ENCODE results near the gene RPS15.

Gene RPS15

GRCh38 chr19:1445185-1445931, 7.2 kb downstream of the RPS15 start:
- peak overlapping the region in 4 of 5 donors; percentile 27 to 61 (median 39) for H3K4me3 ChIP-seq (ENCODE audit: low read depth in 1 of 5, low read length in 5 of 5)
- H3K9ac ChIP-seq (ENCODE audit: low read length in 5 of 5): peak overlapping the region in 2 of 5 donors; percentile 37 to 45
- peaks cover 0 to 31% (median 18%) of the 10 kb centered on the region in 5 donors for H3K4me1 ChIP-seq (ENCODE audit: control insufficient read depth in 5 of 5, insufficient read depth in 5 of 5, low read length in 5 of 5)
- peaks cover 0 to 27% (median 26%) of the 10 kb centered on the region in 5 donors for H3K36me3 ChIP-seq (ENCODE audit: control insufficient read depth in 5 of 5, insufficient read depth in 5 of 5, low read length in 5 of 5)
- no peak overlapping the region for H3K27ac ChIP-seq (ENCODE audit: low read depth, low read length)
- H3K27me3 ChIP-seq (ENCODE audit: control insufficient read depth in 5 of 5, insufficient read depth in 4 of 5, low read length in 5 of 5): peaks cover 29 to 42% (median 34%) of the 10 kb centered on the region in 5 donors
- no peaks in the 10 kb centered on the region for H3K9me3 ChIP-seq (ENCODE audit: control insufficient read depth in 5 of 5, low read length in 5 of 5)

- no peak overlapping the region for H3K4me3 ChIP-seq (ENCODE audit: low read depth in 1 of 5, low read length in 5 of 5)
- H3K9ac ChIP-seq (ENCODE audit: low read length in 5 of 5): no peak overlapping the region
- peaks cover 0 to 23% (median 18%) of the 10 kb centered on the region in 5 donors for H3K4me1 ChIP-seq (ENCODE audit: control insufficient read depth in 5 of 5, insufficient read depth in 5 of 5, low read length in 5 of 5)
- peaks cover 0 to 19% (median 18%) of the 10 kb centered on the region in 5 donors for H3K36me3 ChIP-seq (ENCODE audit: control insufficient read depth in 5 of 5, insufficient read depth in 5 of 5, low read length in 5 of 5)
- no peak overlapping the region for H3K27ac ChIP-seq (ENCODE audit: low read depth, low read length)
- no peaks in the 10 kb centered on the region for H3K9me3 ChIP-seq (ENCODE audit: control insufficient read depth in 5 of 5, low read length in 5 of 5)
- peaks cover 37 to 50% (median 42%) of the 10 kb centered on the region in 5 donors for H3K27me3 ChIP-seq (ENCODE audit: control insufficient read depth in 5 of 5, insufficient read depth in 4 of 5, low read length in 5 of 5)
Observed at GRCh38 chr19:1445932-1446712, 7.9 kb downstream of the RPS15 start.

- Histone ChIP-seq H3K9ac (ENCODE audit: low read length in 5 of 5) (no peak overlapping the region), H3K27me3 (ENCODE audit: control insufficient read depth in 5 of 5, insufficient read depth in 4 of 5, low read length in 5 of 5) (peaks cover 39 to 57% (median 49%) of the 10 kb centered on the region in 5 donors)
Observed at GRCh38 chr19:1446713-1447481, 8.7 kb downstream of the RPS15 start.

GRCh38 chr19:1447504-1447903, 9.3 kb downstream of the RPS15 start:
- Histone ChIP-seq H3K4me1 (ENCODE audit: control insufficient read depth in 5 of 5, insufficient read depth in 5 of 5, low read length in 5 of 5) (peaks cover 0 to 23% (median 18%) of the 10 kb centered on the region in 5 donors), H3K9me3 (ENCODE audit: control insufficient read depth in 5 of 5, low read length in 5 of 5) (no peaks in the 10 kb centered on the region), H3K4me3 (ENCODE audit: low read depth in 1 of 5, low read length in 5 of 5) (no peak overlapping the region), H3K27ac (ENCODE audit: low read depth, low read length) (no peak overlapping the region), H3K36me3 (ENCODE audit: control insufficient read depth in 5 of 5, insufficient read depth in 5 of 5, low read length in 5 of 5) (peaks cover 0 to 6% (median 4%) of the 10 kb centered on the region in 5 donors), H3K9ac (ENCODE audit: low read length in 5 of 5) (no peak overlapping the region), H3K27me3 (ENCODE audit: control insufficient read depth in 5 of 5, insufficient read depth in 4 of 5, low read length in 5 of 5) (peaks cover 43 to 64% (median 54%) of the 10 kb centered on the region in 5 donors)

More at GRCh38 chr19:1446713-1447481, 8.7 kb downstream of the RPS15 start:
- Histone ChIP-seq H3K36me3 (ENCODE audit: control insufficient read depth in 5 of 5, insufficient read depth in 5 of 5, low read length in 5 of 5) (peaks cover 0 to 12% (median 10%) of the 10 kb centered on the region in 5 donors), H3K27ac (ENCODE audit: low read depth, low read length) (no peak overlapping the region), H3K4me1 (ENCODE audit: control insufficient read depth in 5 of 5, insufficient read depth in 5 of 5, low read length in 5 of 5) (peaks cover 0 to 22% (median 18%) of the 10 kb centered on the region in 5 donors), H3K4me3 (ENCODE audit: low read depth in 1 of 5, low read length in 5 of 5) (no peak overlapping the region), H3K9me3 (ENCODE audit: control insufficient read depth in 5 of 5, low read length in 5 of 5) (no peaks in the 10 kb centered on the region)

- Histone ChIP-seq H3K9ac (ENCODE audit: low read length in 5 of 5) (no peak overlapping the region), H3K27ac (ENCODE audit: low read depth, low read length) (no peak overlapping the region), H3K4me1 (ENCODE audit: control insufficient read depth in 5 of 5, insufficient read depth in 5 of 5, low read length in 5 of 5) (peaks cover under 1 to 26% (median 21%) of the 10 kb centered on the region in 5 donors), H3K9me3 (ENCODE audit: control insufficient read depth in 5 of 5, low read length in 5 of 5) (no peaks in the 10 kb centered on the region), H3K36me3 (ENCODE audit: control insufficient read depth in 5 of 5, insufficient read depth in 5 of 5, low read length in 5 of 5) (peaks cover 0 to 1% (median 0%) of the 10 kb centered on the region in 5 donors), H3K4me3 (ENCODE audit: low read depth in 1 of 5, low read length in 5 of 5) (no peak overlapping the region), H3K27me3 (ENCODE audit: control insufficient read depth in 5 of 5, insufficient read depth in 4 of 5, low read length in 5 of 5) (peaks cover 47 to 68% (median 59%) of the 10 kb centered on the region in 5 donors)
Observed at GRCh38 chr19:1447944-1448343, 9.7 kb downstream of the RPS15 start.

- no peak within 1 kb of the TSS for H3K9ac ChIP-seq (ENCODE audit: low read length in 5 of 5)
- H3K27ac ChIP-seq (ENCODE audit: low read depth, low read length): no peak within 1 kb of the TSS
- H3K36me3 ChIP-seq (ENCODE audit: control insufficient read depth in 5 of 5, insufficient read depth in 5 of 5, low read length in 5 of 5): no peaks in the 10 kb centered on the region
- H3K27me3 ChIP-seq (ENCODE audit: control insufficient read depth in 5 of 5, insufficient read depth in 4 of 5, low read length in 5 of 5): peaks cover 50 to 71% (median 63%) of the 10 kb centered on the region in 5 donors
- peaks cover 5 to 36% (median 30%) of the 10 kb centered on the region in 5 donors for H3K4me1 ChIP-seq (ENCODE audit: control insufficient read depth in 5 of 5, insufficient read depth in 5 of 5, low read length in 5 of 5)
- H3K9me3 ChIP-seq (ENCODE audit: control insufficient read depth in 5 of 5, low read length in 5 of 5): no peaks in the 10 kb centered on the region
- H3K4me3 ChIP-seq (ENCODE audit: low read depth in 1 of 5, low read length in 5 of 5): no peak within 1 kb of the TSS
Observed at GRCh38 chr19:1449467-1450442, 11.6 kb downstream of the RPS15 start, which contains the start of gene APC2. Gene APC2 (plus strand): TSS chr19:1450121. CDS start chr19:1453002, 2,881 bp downstream.

- no peak overlapping the region for H3K4me3 ChIP-seq (ENCODE audit: low read depth in 1 of 5, low read length in 5 of 5)
- H3K9me3 ChIP-seq (ENCODE audit: control insufficient read depth in 5 of 5, low read length in 5 of 5): no peaks in the 10 kb centered on the region
- peaks cover 5 to 38% (median 31%) of the 10 kb centered on the region in 5 donors for H3K4me1 ChIP-seq (ENCODE audit: control insufficient read depth in 5 of 5, insufficient read depth in 5 of 5, low read length in 5 of 5)
- H3K9ac ChIP-seq (ENCODE audit: low read length in 5 of 5): no peak overlapping the region
- no peak overlapping the region for H3K27ac ChIP-seq (ENCODE audit: low read depth, low read length)
- no peaks in the 10 kb centered on the region for H3K36me3 ChIP-seq (ENCODE audit: control insufficient read depth in 5 of 5, insufficient read depth in 5 of 5, low read length in 5 of 5)
- peaks cover 53 to 78% (median 70%) of the 10 kb centered on the region in 5 donors for H3K27me3 ChIP-seq (ENCODE audit: control insufficient read depth in 5 of 5, insufficient read depth in 4 of 5, low read length in 5 of 5)
Observed at GRCh38 chr19:1450735-1451731, 12.8 kb downstream of the RPS15 start.

Measured in subcutaneous abdominal adipose tissue (tissue), 5 donors.